Psoas muscle (tissue), 8 donors: ENCODE data around the gene TNS3. TPM values are rescaled to one million over a fixed set of nuclear protein-coding genes. Genes with fewer than 3 reads are reported as not detected.

Experiments used
- ATAC-seq, 4 donors: fragments of 200-7000 bp; cut with Tn5 transposase; one replicate each; pipeline ENCODE4 v1.9.1; 2020; ENCODE audit warnings: moderate library complexity in 3 of 4, mild to moderate bottlenecking in 2 of 4
- DNase-seq, 2 donors: peaks; one replicate each; pipeline ENCODE4 v3.0.0-alpha.2; 2020
- H3K27ac ChIP-seq: fragments of 200-600 bp; one replicate; pipeline ENCODE4 v1.8.0; 2022
- H3K27me3 ChIP-seq, 3 donors: fragments of 200-600 bp in 1 of 3; one replicate each; pipeline versions ENCODE4 v1.6.1 to v1.8.0; 2013 to 2022; ENCODE audit warnings: low read length in 2 of 3, mild to moderate bottlenecking in 2 of 3, moderate library complexity in 1 of 3; ENCODE audit not compliant: insufficient read depth in 3 of 3
- H3K36me3 ChIP-seq, 2 donors: fragments of 200-600 bp in 1 of 2; one replicate each; pipeline versions ENCODE4 v1.6.1 to v1.8.0; 2013 to 2022; ENCODE audit warnings: low read depth in 1 of 2, mild to moderate bottlenecking in 1 of 2, moderate library complexity in 1 of 2; ENCODE audit not compliant: insufficient read depth in 1 of 2
- H3K4me1 ChIP-seq: fragments of 200-600 bp; one replicate; pipeline ENCODE4 v1.8.0; 2022
- H3K4me3 ChIP-seq: fragments of 200-600 bp; one replicate; pipeline ENCODE4 v1.8.0; 2022; ENCODE audit warnings: mild to moderate bottlenecking
- H3K9me3 ChIP-seq: fragments of 200-600 bp; one replicate; pipeline ENCODE4 v1.8.0; 2022
- CTCF ChIP-seq: fragments of 200-600 bp; IDR thresholded peaks from one replicate; pipeline ENCODE4 v1.8.0; 2022; ENCODE audit warnings: antibody characterized with exemption
- WGBS, 3 donors: extraction: QIAGEN DNeasy Blood & Tissue Kit; methylation state at CpG; one replicate each; pipeline versions ENCODE4 v1.1.6 to v1.1.7; 2013; 5-methylcytosine and 5-hydroxymethylcytosine counted together
- intact Hi-C, 2 donors: fragments of 100-400 bp; cut with DNase I; formaldehyde crosslinking; loops; one replicate each; pipeline versions ENCODE4 v1.11.0 to v1.14.2; 2022
- polyA plus RNA-seq, 3 donors: library from polyadenylated mRNA; stranded (reverse); fragments of 200-250 nt; gene quantifications; one replicate each; pipeline ENCODE4 v1.2.3, GENCODE V29; 2013
- total RNA-seq, 4 donors: library from RNA; stranded (reverse); fragmentation: NEBNext Ultra II Directional in 2 of 4; extraction: Animal tissue kit (Norgen Biotek cat#: 25700) in 2 of 4; gene quantifications; one replicate each; pipeline versions ENCODE4 v1.2.1 to v1.2.4, GENCODE V29; 2021 to 2023
- donor health status: healthy with polysubstance abuse.
- donor health status: DM: no; HTN: no; CAD: no; lungs with moderate emphysema.
- donor health status: Bipolar disorder and iron deficiency.
- donor health status: healthy.
- donor health status: DM: yes; HTN: yes; CAD: no.
- donor health status: DM: no; HTN: no; CAD: no.
- donor health status: DM: no; HTN: no; CAD: no.
- donor health status: DM: yes; HTN: yes; CAD: no.

Gene TNS3
- total and polyA plus RNA-seq, 7 donors: 11.5 to 75.3 (median 35.0) TPM

- H3K27ac ChIP-seq: peak overlapping the region; percentile 77
- WGBS, 3 donors: 43 to 54% (median 52%) methylated on average over 13 of the region's 13 CpGs
- TF ChIP-seq CTCF: no peak
- H3K4me1 ChIP-seq: peaks cover 31% of the 10 kb centered on the region
- no peaks in the 10 kb centered on the region for H3K9me3 ChIP-seq
- DNase-seq (peak; percentile 77 to 87), ATAC-seq (peak; percentile 36 to 70 (median 63))
- no peaks in the 10 kb centered on the region for H3K27me3 ChIP-seq
- intact Hi-C loops: loop anchor here in 1 of 2 donors (10.0 kb wide), 2 partner anchors 131 to 239 kb away; no protein-coding TSS in a partner anchor
- H3K4me3 ChIP-seq: peak overlapping the region; percentile 54
- H3K36me3 ChIP-seq: no peaks in the 10 kb centered on the region
These were observed 5.7 kb downstream of the TNS3 start for GRCh38 chr7:47576031-47576865.

- intact Hi-C loops: loop anchor here in 1 of 2 donors (10.0 kb wide), 2 partner anchors 130 to 240 kb away; no protein-coding TSS in a partner anchor
- no peaks in the 10 kb centered on the region for H3K9me3 ChIP-seq
- no peak overlapping the region for H3K27ac ChIP-seq
- no peaks in the 10 kb centered on the region for H3K36me3 ChIP-seq
- ATAC-seq (no peak), DNase-seq (no peak)
- peaks cover 40% of the 10 kb centered on the region for H3K4me1 ChIP-seq
- H3K27me3 ChIP-seq: peaks cover 0 to 2% (median 0%) of the 10 kb centered on the region in 3 donors
- no peak overlapping the region for H3K4me3 ChIP-seq
- 75 to 86% (median 82%) methylated on average over 11 of the region's 11 CpGs for WGBS, 3 donors
- TF ChIP-seq CTCF: no peak
These were observed 7.2 kb downstream of the TNS3 start for GRCh38 chr7:47574482-47575329.

- H3K27me3 ChIP-seq: peaks cover 0 to 2% (median 0%) of the 10 kb centered on the region in 3 donors
- no peak for ATAC-seq
- TF ChIP-seq CTCF: no peak
- DNase-seq: no peak
- WGBS, 3 donors: 56 to 69% (median 59%) methylated on average over 11 of the region's 11 CpGs
- H3K4me3 ChIP-seq: no peak overlapping the region
- no peaks in the 10 kb centered on the region for H3K9me3 ChIP-seq
- intact Hi-C loops: loop anchor here in 1 of 2 donors (10.0 kb wide), 2 partner anchors 129 to 241 kb away; no protein-coding TSS in a partner anchor
- H3K27ac ChIP-seq: peak overlapping the region; percentile 23
- no peaks in the 10 kb centered on the region for H3K36me3 ChIP-seq
- peaks cover 40% of the 10 kb centered on the region for H3K4me1 ChIP-seq
These were observed 8.0 kb downstream of the TNS3 start for GRCh38 chr7:47573758-47574481.

- Histone ChIP-seq H3K36me3 (no peaks in the 10 kb centered on the region), H3K27ac (peak overlapping the region; percentile 23), H3K4me3 (no peak overlapping the region), H3K27me3 (peaks cover 0 to 2% (median 0%) of the 10 kb centered on the region in 3 donors), H3K9me3 (no peaks in the 10 kb centered on the region), H3K4me1 (peaks cover 40% of the 10 kb centered on the region)
- DNase-seq (no peak), ATAC-seq (no peak)
- intact Hi-C loops: loop anchor here in 1 of 2 donors (10.0 kb wide), 2 partner anchors 128 to 242 kb away; no protein-coding TSS in a partner anchor
- no peak for TF ChIP-seq CTCF
- WGBS, 3 donors: 82 to 92% (median 83%) methylated on average over 19 of the region's 19 CpGs
These were observed 8.8 kb downstream of the TNS3 start for GRCh38 chr7:47572939-47573757.
